ENCODE measurements around the gene ARL8B.

- TF ChIP-seq CTCF (conservative IDR thresholded peaks at IDR 0.05; ENCODE audit: low read depth, low read length) (no peak), EZH2 (IDR thresholded peaks at IDR 0.05; ENCODE audit: low read length, unreplicated experiment) (no peak), EZH2phosphoT487 (IDR thresholded peaks at IDR 0.05; ENCODE audit: borderline replicate concordance, low read length) (no peak)
Measured at GRCh38 chr3:5134019-5134391, 11.9 kb downstream of the ARL8B start.

Measured in PC-3 (cell line).